ENCODE data around the gene TSPAN32.
"Not testable (repeated sequence)": the region's sequence is repeated elsewhere in the genome, so short reads cannot be mapped to it uniquely, and the experiment has no call there.

TSPAN32 gene

GRCh38 chr11:2357246-2357645 is 55.4 kb downstream of the TSPAN32 start:
- no peaks in the 10 kb centered on the region for H3K36me3 ChIP-seq (ENCODE audit: control insufficient read depth in 1 of 2, insufficient read depth in 2 of 2, low read length in 2 of 2)
- no peak overlapping the region for H3K4me3 ChIP-seq (ENCODE audit: low read depth in 1 of 2, low read length in 2 of 2)
- no peaks in the 10 kb centered on the region for H3K4me1 ChIP-seq (ENCODE audit: control insufficient read depth in 1 of 2, insufficient read depth in 2 of 2, low read length in 2 of 2)
- no peaks in the 10 kb centered on the region for H3K27me3 ChIP-seq (ENCODE audit: low read depth, low read length)
- H3K9me3 ChIP-seq (ENCODE audit: control insufficient read depth in 1 of 2, low read length in 2 of 2) = no peaks in the 10 kb centered on the region
- H3K27ac ChIP-seq (ENCODE audit: low read length) = no peak overlapping the region

DNA sequence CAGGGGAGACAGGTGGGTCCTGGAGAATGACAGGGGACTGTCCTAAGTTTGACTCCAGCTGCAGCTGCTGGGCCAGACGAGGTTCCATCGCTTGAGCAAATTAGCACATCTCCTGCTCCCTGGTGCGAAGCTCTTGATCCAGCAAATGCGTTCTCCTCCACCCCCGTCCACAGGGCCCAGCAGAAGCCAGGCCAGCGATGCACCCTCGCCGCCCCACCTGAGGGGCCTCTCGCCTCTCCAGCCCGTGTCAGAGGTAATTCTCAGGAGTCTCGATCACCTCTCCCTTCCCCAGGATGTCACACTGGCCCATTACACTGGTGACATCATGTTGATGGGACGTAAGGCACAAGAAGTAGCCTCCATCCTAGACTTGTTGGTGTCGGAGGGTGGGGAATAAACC is 55.8 kb downstream of the TSPAN32 start:
- not testable (repeated sequence) for H3K27me3 ChIP-seq (ENCODE audit: low read depth, low read length); H3K27ac ChIP-seq (ENCODE audit: low read length); H3K4me1 ChIP-seq (ENCODE audit: control insufficient read depth in 1 of 2, insufficient read depth in 2 of 2, low read length in 2 of 2); H3K36me3 ChIP-seq (ENCODE audit: control insufficient read depth in 1 of 2, insufficient read depth in 2 of 2, low read length in 2 of 2); H3K4me3 ChIP-seq (ENCODE audit: low read depth in 1 of 2, low read length in 2 of 2); H3K9me3 ChIP-seq (ENCODE audit: control insufficient read depth in 1 of 2, low read length in 2 of 2)

GRCh38 chr11:2358754-2359442 is 57.1 kb downstream of the TSPAN32 start:
- H3K36me3 ChIP-seq (ENCODE audit: control insufficient read depth in 1 of 2, insufficient read depth in 2 of 2, low read length in 2 of 2) = no peaks in the 10 kb centered on the region
- no peak overlapping the region for H3K27ac ChIP-seq (ENCODE audit: low read length)
- no peaks in the 10 kb centered on the region for H3K4me1 ChIP-seq (ENCODE audit: control insufficient read depth in 1 of 2, insufficient read depth in 2 of 2, low read length in 2 of 2)
- no peak overlapping the region for H3K4me3 ChIP-seq (ENCODE audit: low read depth in 1 of 2, low read length in 2 of 2)
- H3K27me3 ChIP-seq (ENCODE audit: low read depth, low read length) = no peaks in the 10 kb centered on the region
- no peaks in the 10 kb centered on the region for H3K9me3 ChIP-seq (ENCODE audit: control insufficient read depth in 1 of 2, low read length in 2 of 2)

- no peaks in the 10 kb centered on the region for H3K4me1 ChIP-seq (ENCODE audit: control insufficient read depth in 1 of 2, insufficient read depth in 2 of 2, low read length in 2 of 2)
- no peaks in the 10 kb centered on the region for H3K9me3 ChIP-seq (ENCODE audit: control insufficient read depth in 1 of 2, low read length in 2 of 2)
- H3K27ac ChIP-seq (ENCODE audit: low read length) = no peak overlapping the region
- no peak overlapping the region for H3K4me3 ChIP-seq (ENCODE audit: low read depth in 1 of 2, low read length in 2 of 2)
- no peaks in the 10 kb centered on the region for H3K36me3 ChIP-seq (ENCODE audit: control insufficient read depth in 1 of 2, insufficient read depth in 2 of 2, low read length in 2 of 2)
- H3K27me3 ChIP-seq (ENCODE audit: low read depth, low read length) = no peaks in the 10 kb centered on the region
Measured at GRCh38 chr11:2359557-2359956, 57.7 kb downstream of the TSPAN32 start.

GRCh38 chr11:2360081-2360642 is 58.3 kb downstream of the TSPAN32 start:
- no peaks in the 10 kb centered on the region for H3K36me3 ChIP-seq (ENCODE audit: control insufficient read depth in 1 of 2, insufficient read depth in 2 of 2, low read length in 2 of 2)
- no peak overlapping the region for H3K27ac ChIP-seq (ENCODE audit: low read length)
- H3K4me1 ChIP-seq (ENCODE audit: control insufficient read depth in 1 of 2, insufficient read depth in 2 of 2, low read length in 2 of 2) = no peaks in the 10 kb centered on the region
- H3K9me3 ChIP-seq (ENCODE audit: control insufficient read depth in 1 of 2, low read length in 2 of 2) = no peaks in the 10 kb centered on the region
- H3K27me3 ChIP-seq (ENCODE audit: low read depth, low read length) = no peaks in the 10 kb centered on the region
- H3K4me3 ChIP-seq (ENCODE audit: low read depth in 1 of 2, low read length in 2 of 2) = no peak overlapping the region

- no peak overlapping the region for H3K4me3 ChIP-seq (ENCODE audit: low read depth in 1 of 2, low read length in 2 of 2)
- H3K27me3 ChIP-seq (ENCODE audit: low read depth, low read length) = no peaks in the 10 kb centered on the region
- no peak overlapping the region for H3K27ac ChIP-seq (ENCODE audit: low read length)
- H3K4me1 ChIP-seq (ENCODE audit: control insufficient read depth in 1 of 2, insufficient read depth in 2 of 2, low read length in 2 of 2) = peaks cover 0 to 4% of the 10 kb centered on the region in 2 donors
- no peaks in the 10 kb centered on the region for H3K9me3 ChIP-seq (ENCODE audit: control insufficient read depth in 1 of 2, low read length in 2 of 2)
- no peaks in the 10 kb centered on the region for H3K36me3 ChIP-seq (ENCODE audit: control insufficient read depth in 1 of 2, insufficient read depth in 2 of 2, low read length in 2 of 2)
Measured at GRCh38 chr11:2361565-2361964, 59.8 kb downstream of the TSPAN32 start.

GRCh38 chr11:2362414-2362813 is 60.6 kb downstream of the TSPAN32 start:
- no peak overlapping the region for H3K4me3 ChIP-seq (ENCODE audit: low read depth in 1 of 2, low read length in 2 of 2)
- no peaks in the 10 kb centered on the region for H3K9me3 ChIP-seq (ENCODE audit: control insufficient read depth in 1 of 2, low read length in 2 of 2)
- H3K4me1 ChIP-seq (ENCODE audit: control insufficient read depth in 1 of 2, insufficient read depth in 2 of 2, low read length in 2 of 2) = peaks cover 0 to 4% of the 10 kb centered on the region in 2 donors
- H3K27ac ChIP-seq (ENCODE audit: low read length) = no peak overlapping the region
- no peaks in the 10 kb centered on the region for H3K27me3 ChIP-seq (ENCODE audit: low read depth, low read length)
- H3K36me3 ChIP-seq (ENCODE audit: control insufficient read depth in 1 of 2, insufficient read depth in 2 of 2, low read length in 2 of 2) = no peaks in the 10 kb centered on the region

GRCh38 chr11:2363130-2363529 is 61.3 kb downstream of the TSPAN32 start:
- Histone ChIP-seq H3K36me3 (ENCODE audit: control insufficient read depth in 1 of 2, insufficient read depth in 2 of 2, low read length in 2 of 2) (no peaks in the 10 kb centered on the region), H3K27ac (ENCODE audit: low read length) (no peak overlapping the region), H3K4me1 (ENCODE audit: control insufficient read depth in 1 of 2, insufficient read depth in 2 of 2, low read length in 2 of 2) (peaks cover 0 to 4% of the 10 kb centered on the region in 2 donors), H3K4me3 (ENCODE audit: low read depth in 1 of 2, low read length in 2 of 2) (no peak overlapping the region), H3K27me3 (ENCODE audit: low read depth, low read length) (no peaks in the 10 kb centered on the region), H3K9me3 (ENCODE audit: control insufficient read depth in 1 of 2, low read length in 2 of 2) (no peaks in the 10 kb centered on the region)

- Histone ChIP-seq H3K36me3 (ENCODE audit: control insufficient read depth in 1 of 2, insufficient read depth in 2 of 2, low read length in 2 of 2) (no peaks in the 10 kb centered on the region), H3K4me3 (ENCODE audit: low read depth in 1 of 2, low read length in 2 of 2) (no peak overlapping the region), H3K9me3 (ENCODE audit: control insufficient read depth in 1 of 2, low read length in 2 of 2) (no peaks in the 10 kb centered on the region), H3K27ac (ENCODE audit: low read length) (no peak overlapping the region), H3K27me3 (ENCODE audit: low read depth, low read length) (no peaks in the 10 kb centered on the region), H3K4me1 (ENCODE audit: control insufficient read depth in 1 of 2, insufficient read depth in 2 of 2, low read length in 2 of 2) (peaks cover 0 to 4% of the 10 kb centered on the region in 2 donors)
Measured at GRCh38 chr11:2363577-2364370, 62.0 kb downstream of the TSPAN32 start.

DNA sequence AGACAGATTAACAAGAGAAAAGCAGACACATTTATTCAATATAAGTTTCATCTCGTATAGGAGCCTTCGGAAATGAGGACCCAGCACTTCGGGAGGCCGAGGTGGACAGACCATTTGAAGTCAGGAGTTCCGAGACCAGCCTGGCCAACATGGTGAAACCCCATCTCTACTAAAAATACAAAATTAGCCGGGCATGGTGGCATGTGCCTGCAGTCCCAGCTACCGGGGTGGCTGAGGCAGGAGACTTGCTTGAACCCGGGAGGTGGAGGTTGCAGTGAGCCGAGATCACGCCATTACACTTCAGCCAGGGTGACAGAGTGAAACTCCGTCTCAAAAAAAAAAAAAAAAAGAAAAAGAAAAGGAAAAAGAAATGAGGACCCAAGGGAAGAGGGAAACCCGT is 62.6 kb downstream of the TSPAN32 start:
- not testable (repeated sequence) for H3K9me3 ChIP-seq (ENCODE audit: control insufficient read depth in 1 of 2, low read length in 2 of 2); H3K27me3 ChIP-seq (ENCODE audit: low read depth, low read length); H3K4me3 ChIP-seq (ENCODE audit: low read depth in 1 of 2, low read length in 2 of 2); H3K36me3 ChIP-seq (ENCODE audit: control insufficient read depth in 1 of 2, insufficient read depth in 2 of 2, low read length in 2 of 2); H3K27ac ChIP-seq (ENCODE audit: low read length); H3K4me1 ChIP-seq (ENCODE audit: control insufficient read depth in 1 of 2, insufficient read depth in 2 of 2, low read length in 2 of 2)

DNA sequence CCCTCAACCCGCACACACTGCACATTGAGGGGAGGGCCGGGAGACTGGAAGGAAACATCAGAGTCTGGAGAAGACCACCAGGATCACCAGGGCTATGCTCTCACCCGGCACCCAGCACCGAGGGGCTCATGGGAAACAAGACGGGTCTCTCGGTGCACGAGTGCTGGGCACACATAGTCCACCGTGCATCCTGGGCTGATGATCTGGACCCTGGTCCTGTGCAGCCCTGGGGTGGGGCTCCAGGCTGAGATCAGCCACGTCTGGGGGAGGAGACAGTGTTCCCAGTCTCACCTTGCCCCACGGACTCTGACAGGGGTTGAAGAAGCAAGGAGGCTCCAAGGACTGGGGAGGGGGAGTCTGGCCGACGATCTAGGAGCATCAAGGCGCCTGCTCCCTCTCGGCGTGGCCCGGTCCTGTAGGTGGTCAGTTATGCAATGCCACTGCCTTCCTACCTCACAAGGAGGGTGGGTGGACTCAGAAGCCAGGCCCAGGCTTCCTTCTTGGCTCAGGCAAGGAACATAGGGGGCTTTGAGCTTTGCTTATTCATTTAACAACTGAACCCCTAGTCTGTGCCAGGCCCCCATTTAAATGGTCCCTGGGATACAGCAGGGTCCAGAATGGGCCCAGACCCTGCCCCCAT is 63.9 kb downstream of the TSPAN32 start:
- H3K9me3 ChIP-seq (ENCODE audit: control insufficient read depth in 1 of 2, low read length in 2 of 2) = no peaks in the 10 kb centered on the region
- no peak overlapping the region for H3K27ac ChIP-seq (ENCODE audit: low read length)
- no peaks in the 10 kb centered on the region for H3K27me3 ChIP-seq (ENCODE audit: low read depth, low read length)
- peaks cover 0 to 4% of the 10 kb centered on the region in 2 donors for H3K4me1 ChIP-seq (ENCODE audit: control insufficient read depth in 1 of 2, insufficient read depth in 2 of 2, low read length in 2 of 2)
- no peaks in the 10 kb centered on the region for H3K36me3 ChIP-seq (ENCODE audit: control insufficient read depth in 1 of 2, insufficient read depth in 2 of 2, low read length in 2 of 2)
- peak overlapping the region in 1 of 2 donors; percentile 29 for H3K4me3 ChIP-seq (ENCODE audit: low read depth in 1 of 2, low read length in 2 of 2)

Data from muscle layer of duodenum (tissue), 2 donors.